Trophoblast cell (in vitro differentiated cells and primary cell): ENCODE data around the gene PTK6. TPM values are rescaled to one million over a fixed set of nuclear protein-coding genes. Genes with fewer than 3 reads are reported as not detected.
A peak's percentile ranks its signal among the peaks of the same experiment; 100 is the strongest.

Experiments
- DNase-seq, 2 donors: peaks; one replicate each; pipeline ENCODE4 v3.0.0-alpha.2; 2016
- H2AFZ ChIP-seq: 2 replicates; pipeline ENCODE4 v1.6.1; 2013; ENCODE audit warnings: low read length, moderate library complexity, mild to moderate bottlenecking; ENCODE audit not compliant: insufficient read depth, poor library complexity
- H2AK5ac ChIP-seq: 2 replicates; pipeline ENCODE4 v1.6.1; 2013; ENCODE audit warnings: mild to moderate bottlenecking, low read length
- H2BK120ac ChIP-seq: 2 replicates; pipeline ENCODE4 v1.6.1; 2013; ENCODE audit warnings: low read length, mild to moderate bottlenecking, moderate library complexity; ENCODE audit not compliant: insufficient read depth, poor library complexity
- H2BK12ac ChIP-seq: 2 replicates; pipeline ENCODE4 v1.6.1; 2013; ENCODE audit warnings: mild to moderate bottlenecking, low read length, moderate library complexity
- H2BK5ac ChIP-seq: 2 replicates; pipeline ENCODE4 v1.6.1; 2013; ENCODE audit warnings: low read length, low read depth, moderate library complexity, mild to moderate bottlenecking; ENCODE audit not compliant: poor library complexity
- H3K14ac ChIP-seq: 2 replicates; pipeline ENCODE4 v1.6.1; 2013; ENCODE audit warnings: mild to moderate bottlenecking, low read length
- H3K18ac ChIP-seq: 2 replicates; pipeline ENCODE4 v1.6.1; 2013; ENCODE audit warnings: mild to moderate bottlenecking, low read length
- H3K23ac ChIP-seq: 2 replicates; pipeline ENCODE4 v1.6.1; 2013; ENCODE audit warnings: low read length
- H3K27ac ChIP-seq: 2 replicates; pipeline ENCODE4 v1.5.1; 2013; ENCODE audit warnings: low read depth, mild to moderate bottlenecking, inconsistent platforms, low read length, moderate library complexity
- H3K27me3 ChIP-seq: 2 replicates; pipeline ENCODE4 v1.6.1; 2013; ENCODE audit warnings: inconsistent platforms, mild to moderate bottlenecking, low read length, moderate library complexity; ENCODE audit not compliant: insufficient read depth
- H3K36me3 ChIP-seq, 2 experiments: 1 replicate in 1 of 2; 2 replicates in 1 of 2; pipeline ENCODE4 v1.6.1; 2013; ENCODE audit warnings: low read length in 2 of 2, mild to moderate bottlenecking in 2 of 2, moderate library complexity in 1 of 2; ENCODE audit not compliant: insufficient read depth in 2 of 2, control insufficient read depth in 1 of 2
- H3K4ac ChIP-seq: 2 replicates; pipeline ENCODE4 v1.6.1; 2013; ENCODE audit warnings: low read depth, mild to moderate bottlenecking, low read length, moderate library complexity
- H3K4me1 ChIP-seq, 2 experiments: 1 replicate in 1 of 2; 2 replicates in 1 of 2; pipeline ENCODE4 v1.6.1; 2013; ENCODE audit warnings: low read length in 2 of 2, mild to moderate bottlenecking in 2 of 2, moderate library complexity in 1 of 2; ENCODE audit not compliant: insufficient read depth in 2 of 2, control insufficient read depth in 1 of 2
- H3K4me2 ChIP-seq: 2 replicates; pipeline ENCODE4 v1.6.1; 2013; ENCODE audit warnings: inconsistent platforms, mild to moderate bottlenecking, low read length, moderate library complexity
- H3K4me3 ChIP-seq: 2 replicates; pipeline ENCODE4 v1.5.1; 2013; ENCODE audit warnings: mild to moderate bottlenecking, low read depth, low read length, inconsistent platforms
- H3K79me1 ChIP-seq: one replicate; pipeline ENCODE4 v1.6.1; 2013; ENCODE audit warnings: low read length
- H3K79me2 ChIP-seq: 2 replicates; pipeline ENCODE4 v1.6.1; 2013; ENCODE audit warnings: low read length, mild to moderate bottlenecking; ENCODE audit not compliant: control insufficient read depth, insufficient read depth, poor library complexity
- H3K9ac ChIP-seq: 2 replicates; pipeline ENCODE4 v1.6.1; 2013; ENCODE audit warnings: mild to moderate bottlenecking, low read length
- H3K9me3 ChIP-seq: 2 replicates; pipeline ENCODE4 v1.6.1; 2013; ENCODE audit warnings: low read depth, mild to moderate bottlenecking, control low read depth, inconsistent platforms, low read length; ENCODE audit not compliant: insufficient read depth
- H4K12ac ChIP-seq: 2 replicates; pipeline ENCODE4 v1.6.1; 2013; ENCODE audit warnings: low read depth, mild to moderate bottlenecking, low read length, moderate library complexity
- H4K8ac ChIP-seq: 2 replicates; pipeline ENCODE4 v1.6.1; 2013; ENCODE audit warnings: low read depth, mild to moderate bottlenecking, low read length, moderate library complexity
- H4K91ac ChIP-seq: one replicate; pipeline ENCODE4 v1.6.1; 2013; ENCODE audit warnings: low read depth, mild to moderate bottlenecking, low read length, moderate library complexity
- WGBS: extraction: QIAGEN DNeasy Blood & Tissue Kit; methylation state at CpG from one replicate; pipeline ENCODE4 v1.1.7; 2013; ENCODE audit warnings: missing lambda C conversion rate; ENCODE audit not compliant: insufficient read length, insufficient coverage; ENCODE audit errors: extremely low coverage; 5-methylcytosine and 5-hydroxymethylcytosine counted together
- polyA plus RNA-seq: library from polyadenylated mRNA; stranded (reverse); fragments of 200-250 nt; gene quantifications from 2 replicates; pipeline ENCODE4 v1.2.3, GENCODE V29; 2013

Gene PTK6
- polyA plus RNA-seq: 0.03 TPM in 1 of 2 replicates, not detected in the other

- Histone ChIP-seq H2BK120ac (no peak within 1 kb of the TSS), H4K12ac (peak within 1 kb of the TSS; percentile 4), H3K18ac (no peak within 1 kb of the TSS), H3K36me3 (no peaks in the 10 kb centered on the region), H3K9ac (no peak within 1 kb of the TSS), H3K79me1 (no peaks in the 10 kb centered on the region), H3K4me1 (peaks cover 0 to 5% of the 10 kb centered on the region in 2 experiments), H3K4me3 (no peak within 1 kb of the TSS), H3K9me3 (peaks cover 2% of the 10 kb centered on the region), H2AK5ac (no peak within 1 kb of the TSS), H3K27ac (no peak within 1 kb of the TSS), H3K27me3 (no peaks in the 10 kb centered on the region), H3K4me2 (peak within 1 kb of the TSS; percentile 62), H2BK12ac (no peak within 1 kb of the TSS), H4K91ac (peak within 1 kb of the TSS; percentile 16), H4K8ac (peak within 1 kb of the TSS; percentile 46), H3K23ac (no peak within 1 kb of the TSS), H3K14ac (no peak within 1 kb of the TSS), H2AFZ (peak within 1 kb of the TSS; percentile 82), H2BK5ac (no peak within 1 kb of the TSS), H3K79me2 (no peaks in the 10 kb centered on the region), H3K4ac (no peak within 1 kb of the TSS)
- WGBS: no CpG with 5 or more reads among the region's 29 CpGs
- no peak for DNase-seq
Measured at GRCh38 chr20:63536997-63537524, at the start of gene PTK6. Gene PTK6 (minus strand): TSS chr20:63537376. CDS start chr20:63537314, 62 bp downstream.

DNA sequence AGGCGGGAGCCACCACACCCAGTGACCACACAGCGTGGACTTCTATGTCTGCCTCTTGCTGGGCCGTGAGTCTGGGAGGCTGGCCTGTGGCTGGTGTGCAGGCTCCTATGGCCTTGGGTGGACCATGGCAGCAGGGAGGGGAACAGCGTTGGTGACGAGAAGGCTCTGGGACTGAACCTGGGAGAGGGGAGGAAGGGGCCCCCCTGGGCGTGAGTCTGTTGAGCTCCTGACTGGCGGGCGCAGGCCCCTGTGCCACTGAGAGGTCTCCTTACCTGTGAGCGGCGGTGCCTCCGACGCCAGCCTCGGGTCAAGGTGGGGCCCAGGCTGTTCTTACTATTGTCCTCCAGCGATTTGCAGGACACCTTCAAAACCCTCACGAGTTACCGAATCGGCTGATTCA, 49.6 kb upstream of the PTK6 start:
- H3K79me1 ChIP-seq: no peaks in the 10 kb centered on the region
- H3K27ac ChIP-seq: no peak overlapping the region
- no peak overlapping the region for H3K4me3 ChIP-seq
- H3K4ac ChIP-seq: no peak overlapping the region
- no peak for DNase-seq
- no peak overlapping the region for H3K9ac ChIP-seq
- no peaks in the 10 kb centered on the region for H3K27me3 ChIP-seq
- H2BK5ac ChIP-seq: no peak overlapping the region
- no peaks in the 10 kb centered on the region for H3K4me1 ChIP-seq
- peaks cover 39 to 40% of the 10 kb centered on the region in 2 experiments for H3K36me3 ChIP-seq
- WGBS: no CpG with 5 or more reads among the region's 17 CpGs
- H3K14ac ChIP-seq: no peak overlapping the region
- H3K23ac ChIP-seq: no peak overlapping the region
- no peak overlapping the region for H4K12ac ChIP-seq
- no peak overlapping the region for H2BK12ac ChIP-seq
- no peak overlapping the region for H4K91ac ChIP-seq
- H4K8ac ChIP-seq: no peak overlapping the region
- no peak overlapping the region for H2AFZ ChIP-seq
- H3K18ac ChIP-seq: no peak overlapping the region
- H3K79me2 ChIP-seq: no peaks in the 10 kb centered on the region
- no peaks in the 10 kb centered on the region for H3K9me3 ChIP-seq
- H2BK120ac ChIP-seq: no peak overlapping the region
- no peak overlapping the region for H2AK5ac ChIP-seq
- no peak overlapping the region for H3K4me2 ChIP-seq

GRCh38 chr20:63585616-63586565, 48.7 kb upstream of the PTK6 start:
- Histone ChIP-seq H3K79me2 (no peaks in the 10 kb centered on the region), H3K4me2 (no peak overlapping the region)
- no CpG with 5 or more reads among the region's 22 CpGs for WGBS

GRCh38 chr20:63582382-63583063, 45.3 kb upstream of the PTK6 start:
- Histone ChIP-seq H3K4ac (no peak overlapping the region), H3K14ac (no peak overlapping the region), H3K27me3 (no peaks in the 10 kb centered on the region), H3K9ac (no peak overlapping the region), H3K4me1 (no peaks in the 10 kb centered on the region), H2BK5ac (no peak overlapping the region), H3K4me3 (no peak overlapping the region), H2AFZ (no peak overlapping the region), H3K79me2 (no peaks in the 10 kb centered on the region), H3K79me1 (no peaks in the 10 kb centered on the region), H3K23ac (no peak overlapping the region), H3K4me2 (no peak overlapping the region), H3K18ac (no peak overlapping the region), H4K12ac (no peak overlapping the region), H4K8ac (no peak overlapping the region), H3K27ac (no peak overlapping the region), H3K36me3 (peaks cover 4 to 7% of the 10 kb centered on the region in 2 experiments), H3K9me3 (no peaks in the 10 kb centered on the region), H2AK5ac (no peak overlapping the region), H2BK12ac (no peak overlapping the region), H4K91ac (no peak overlapping the region), H2BK120ac (no peak overlapping the region)
- no peak for DNase-seq
- WGBS: no CpG with 5 or more reads among the region's 23 CpGs

More at GRCh38 chr20:63585616-63586565, 48.7 kb upstream of the PTK6 start:
- no peak overlapping the region for H3K18ac ChIP-seq
- H2BK12ac ChIP-seq: no peak overlapping the region
- peaks cover 32 to 33% of the 10 kb centered on the region in 2 experiments for H3K36me3 ChIP-seq
- no peak overlapping the region for H4K12ac ChIP-seq
- no peak overlapping the region for H3K27ac ChIP-seq
- DNase-seq: no peak
- no peak overlapping the region for H4K8ac ChIP-seq
- no peaks in the 10 kb centered on the region for H3K27me3 ChIP-seq
- no peak overlapping the region for H3K14ac ChIP-seq
- H2BK5ac ChIP-seq: no peak overlapping the region
- peak overlapping the region; percentile 38 for H3K9ac ChIP-seq
- H3K9me3 ChIP-seq: no peaks in the 10 kb centered on the region
- no peak overlapping the region for H3K4me3 ChIP-seq
- H3K4ac ChIP-seq: no peak overlapping the region
- H2BK120ac ChIP-seq: no peak overlapping the region
- H2AK5ac ChIP-seq: no peak overlapping the region
- H2AFZ ChIP-seq: no peak overlapping the region
- H3K4me1 ChIP-seq: no peaks in the 10 kb centered on the region
- H4K91ac ChIP-seq: no peak overlapping the region
- H3K79me1 ChIP-seq: no peaks in the 10 kb centered on the region
- no peak overlapping the region for H3K23ac ChIP-seq
